Gastroesophageal sphincter (tissue), 4 donors: ENCODE data around the gene PPEF2. TPM values are rescaled to one million over a fixed set of nuclear protein-coding genes. Genes with fewer than 3 reads are reported as not detected.

Experiments used
- ATAC-seq: fragments of 150-250 bp; one replicate; pipeline ENCODE4 v1.9.1; 2016; ENCODE audit warnings: mild to moderate bottlenecking, moderate library complexity
- H3K27ac ChIP-seq, 4 donors: fragments of 200-600 bp; sonication (generic) in 3 of 4; 1 replicate in 3 of 4; 2 replicates in 1 of 4; pipeline ENCODE4 v1.5.1; 2016 to 2019
- H3K27me3 ChIP-seq: fragments of 200-600 bp; sonication (generic); one replicate; pipeline ENCODE4 v1.5.1; 2019
- H3K36me3 ChIP-seq, 2 donors: fragments of 200-600 bp; sonication (generic); one replicate each; pipeline ENCODE4 v1.5.1; 2019; ENCODE audit warnings: control low read depth in 1 of 2
- H3K4me1 ChIP-seq, 3 donors: fragments of 200-600 bp; sonication (generic); 1 replicate in 2 of 3; 2 replicates in 1 of 3; pipeline ENCODE4 v1.5.1; 2016 to 2019; ENCODE audit warnings: control low read depth in 2 of 3
- H3K4me3 ChIP-seq, 2 donors: fragments of 200-600 bp; sonication (generic); one replicate each; pipeline ENCODE4 v1.5.1; 2019; ENCODE audit warnings: mild to moderate bottlenecking in 1 of 2, moderate library complexity in 1 of 2
- H3K9me3 ChIP-seq, 3 donors: fragments of 200-600 bp; sonication (generic); one replicate each; pipeline ENCODE4 v1.5.1; 2017 to 2019; ENCODE audit warnings: control low read depth in 2 of 3
- CTCF ChIP-seq, 4 experiments: fragments of 200-600 bp in 2 of 4; fragments of 450-650 bp in 2 of 4; sonication (generic) in 1 of 4; IDR thresholded peaks; one replicate each; pipeline ENCODE4 v1.5.1; 2017 to 2019; ENCODE audit warnings: antibody characterized with exemption in 4 of 4, mild to moderate bottlenecking in 2 of 4, moderate library complexity in 2 of 4
- EP300 ChIP-seq: sonication (generic); formaldehyde crosslinking; IDR thresholded peaks from one replicate; pipeline ENCODE4 v1.6.1; 2017; ENCODE audit warnings: antibody characterized with exemption, mild to moderate bottlenecking
- POLR2A ChIP-seq, 2 donors: fragments of 450-650 bp; IDR thresholded peaks; one replicate each; pipeline ENCODE4 v1.6.1; 2017; ENCODE audit warnings: antibody characterized with exemption in 2 of 2, mild to moderate bottlenecking in 2 of 2, moderate library complexity in 1 of 2
- POLR2AphosphoS5 ChIP-seq: sonication (generic); formaldehyde crosslinking; IDR thresholded peaks from one replicate; pipeline ENCODE4 v1.6.1; 2017; ENCODE audit warnings: antibody characterized with exemption
- WGBS, 2 donors: methylation state at CpG; one replicate each; pipeline ENCODE4 v1.1.5; 2018; ENCODE audit warnings: low coverage in 1 of 2; 5-methylcytosine and 5-hydroxymethylcytosine counted together
- total RNA-seq, 4 donors: library from RNA; depleted of rRNA; stranded (reverse); fragments of >200 nt; gene quantifications; one replicate each; pipeline ENCODE4 v1.1.0, GENCODE V29; 2016

PPEF2 gene
- total RNA-seq, 4 donors from 2014 or later = not detected

DNA sequence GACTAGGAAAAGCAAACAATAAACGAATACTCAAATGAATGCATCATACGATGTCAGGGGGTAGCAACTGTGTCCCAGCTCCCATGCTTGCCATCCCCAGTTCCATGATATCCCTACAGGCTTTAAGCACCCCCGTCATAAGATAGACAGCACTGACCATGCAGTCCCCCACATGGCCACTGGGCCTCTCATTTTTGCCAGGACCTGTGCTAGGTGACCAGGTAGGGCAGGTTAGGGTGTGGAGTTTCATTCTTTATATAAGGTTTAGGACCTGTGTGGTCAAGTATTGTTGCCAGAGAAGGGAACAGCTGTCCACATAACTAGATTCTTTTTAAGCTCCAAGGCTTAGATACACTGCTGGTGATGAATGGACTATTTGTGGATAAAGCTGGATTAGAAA, 9.7 kb downstream of the PPEF2 start:
- Histone ChIP-seq H3K27ac (no peak overlapping the region), H3K9me3 (no peaks in the 10 kb centered on the region), H3K4me1 (no peaks in the 10 kb centered on the region), H3K36me3 (no peaks in the 10 kb centered on the region), H3K27me3 (peaks cover 4% of the 10 kb centered on the region), H3K4me3 (no peak overlapping the region)
- TF ChIP-seq POLR2AphosphoS5 (no peak), EP300 (no peak), CTCF (IDR thresholded peaks at IDR 0.05) (no peak), POLR2A (IDR thresholded peaks at IDR 0.05) (no peak)
- ATAC-seq = no peak
- 60 to 76% methylated on average over 1 to 3 of the region's 3 CpGs for WGBS, 2 donors

DNA sequence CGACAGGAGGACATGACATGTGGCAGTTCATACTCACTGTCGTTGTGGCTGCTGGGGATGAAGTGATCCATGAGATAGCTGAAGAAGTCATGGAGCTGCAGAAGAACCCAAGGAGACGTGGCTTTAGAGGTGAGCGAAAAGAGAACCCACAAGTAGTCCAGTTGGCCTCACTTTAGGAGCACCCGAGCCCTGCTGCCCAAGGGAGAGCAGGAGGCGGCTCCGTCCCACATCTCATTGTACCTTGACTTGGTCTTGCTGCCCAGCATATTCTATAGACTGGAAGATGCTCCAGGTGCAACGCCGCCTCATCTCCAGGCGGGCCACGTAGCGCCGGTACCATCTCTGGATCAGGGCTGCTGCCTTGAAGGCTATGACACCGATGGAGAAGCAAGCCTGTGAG, 10.6 kb downstream of the PPEF2 start:
- H3K27me3 ChIP-seq = peaks cover 4% of the 10 kb centered on the region
- no peaks in the 10 kb centered on the region for H3K9me3 ChIP-seq
- ATAC-seq = no peak
- no peaks in the 10 kb centered on the region for H3K36me3 ChIP-seq
- TF ChIP-seq POLR2A (IDR thresholded peaks at IDR 0.05) (no peak), EP300 (no peak), CTCF (IDR thresholded peaks at IDR 0.05) (no peak), POLR2AphosphoS5 (no peak)
- H3K27ac ChIP-seq = no peak overlapping the region
- 76 to 80% methylated on average over 2 to 3 of the region's 14 CpGs for WGBS, 2 donors
- no peaks in the 10 kb centered on the region for H3K4me1 ChIP-seq
- H3K4me3 ChIP-seq = no peak overlapping the region

- no peak for TF ChIP-seq CTCF (IDR thresholded peaks at IDR 0.05)
- no peak for TF ChIP-seq POLR2A (IDR thresholded peaks at IDR 0.05)
- no peak for TF ChIP-seq POLR2AphosphoS5
- no peak for TF ChIP-seq EP300
- peaks cover 17% of the 10 kb centered on the region for H3K27me3 ChIP-seq
- WGBS, 2 donors = 84 to 87% methylated on average over 3 to 7 of the region's 9 CpGs
Measured at GRCh38 chr4:75889537-75890199, 12.6 kb downstream of the PPEF2 start.

GRCh38 chr4:75886104-75886503, 16.1 kb downstream of the PPEF2 start:
- 83% methylated on average over 1 of the region's 24 CpGs; no CpG with 5 or more reads in 1 of the 2 donors for WGBS, 2 donors
- no peaks in the 10 kb centered on the region for H3K4me1 ChIP-seq
- no peaks in the 10 kb centered on the region for H3K9me3 ChIP-seq
- H3K4me3 ChIP-seq = no peak overlapping the region
- TF ChIP-seq POLR2AphosphoS5 (no peak), CTCF (IDR thresholded peaks at IDR 0.05) (no peak), EP300 (no peak), POLR2A (IDR thresholded peaks at IDR 0.05) (no peak)
- no peak overlapping the region for H3K27ac ChIP-seq
- ATAC-seq = no peak
- peaks cover 25% of the 10 kb centered on the region for H3K27me3 ChIP-seq
- no peaks in the 10 kb centered on the region for H3K36me3 ChIP-seq

More at GRCh38 chr4:75889537-75890199, 12.6 kb downstream of the PPEF2 start:
- ATAC-seq = no peak
- no peaks in the 10 kb centered on the region for H3K4me1 ChIP-seq
- no peaks in the 10 kb centered on the region for H3K9me3 ChIP-seq
- H3K4me3 ChIP-seq = no peak overlapping the region
- no peak overlapping the region for H3K27ac ChIP-seq
- H3K36me3 ChIP-seq = no peaks in the 10 kb centered on the region

DNA sequence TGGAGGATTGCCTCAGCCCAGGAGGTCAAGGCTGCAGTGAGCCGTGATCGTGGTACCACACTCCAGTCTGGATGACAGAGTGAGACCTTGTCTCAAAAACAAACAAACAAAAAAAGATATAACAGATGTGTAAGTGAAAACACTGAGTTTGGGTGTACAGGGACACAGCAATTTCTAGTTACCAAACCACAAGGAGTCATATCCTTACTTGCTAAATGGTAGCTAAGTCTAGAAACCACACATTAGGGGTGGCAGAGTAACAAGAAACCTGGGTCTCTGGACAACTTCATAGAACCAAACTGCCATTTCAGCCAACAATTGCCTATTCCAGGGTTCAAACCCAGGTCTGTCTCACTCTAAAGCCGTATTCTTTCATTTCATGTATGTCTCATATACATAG, 20.8 kb downstream of the PPEF2 start:
- TF ChIP-seq POLR2A (IDR thresholded peaks at IDR 0.05) = no peak
- H3K4me3 ChIP-seq = no peak overlapping the region
- H3K36me3 ChIP-seq = no peaks in the 10 kb centered on the region
- no peaks in the 10 kb centered on the region for H3K4me1 ChIP-seq
- no peak for ATAC-seq
- H3K27me3 ChIP-seq = peaks cover 20% of the 10 kb centered on the region
- WGBS, 2 donors = 70 to 82% methylated on average over 1 to 3 of the region's 3 CpGs
- H3K9me3 ChIP-seq = no peaks in the 10 kb centered on the region
- no peak overlapping the region for H3K27ac ChIP-seq
